Esophagus muscularis mucosa (tissue), 3 donors: ENCODE results near the gene VCPKMT.

Source experiments
- CTCF ChIP-seq, 3 experiments: fragments of 200-600 bp in 2 of 3; fragments of 450-650 bp in 1 of 3; sonication (generic) in 2 of 3; IDR thresholded peaks; one replicate each; pipeline ENCODE4 v1.5.1; 2017 to 2019; ENCODE audit warnings: antibody characterized with exemption in 3 of 3, mild to moderate bottlenecking in 2 of 3, moderate library complexity in 1 of 3
- POLR2AphosphoS5 ChIP-seq, 2 donors: sonication (generic); formaldehyde crosslinking; IDR thresholded peaks; one replicate each; pipeline ENCODE4 v1.6.1; 2017; ENCODE audit warnings: antibody characterized with exemption in 2 of 2

DNA sequence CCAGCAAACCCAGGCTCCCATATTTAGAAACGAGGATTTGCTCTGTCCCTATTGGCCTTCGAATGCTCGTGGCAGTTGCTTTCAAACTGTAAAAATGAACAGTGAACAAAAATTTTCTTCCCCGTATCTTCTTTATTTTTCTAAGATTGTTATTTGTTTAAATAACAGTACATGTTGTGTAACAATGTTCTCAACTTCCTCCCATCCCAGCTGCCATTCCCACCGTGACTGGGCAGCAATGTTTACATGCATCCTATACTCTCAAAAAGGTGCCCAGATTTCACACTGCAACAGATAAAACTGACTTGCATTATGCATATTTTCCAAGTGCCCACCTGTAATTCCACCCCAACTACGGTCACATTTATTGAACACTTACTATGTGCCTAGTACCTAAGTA, 12.8 kb downstream of the VCPKMT start:
- TF ChIP-seq CTCF (IDR thresholded peaks at IDR 0.05) (no peak), POLR2AphosphoS5 (IDR thresholded peaks at IDR 0.05) (no peak)
